Activated CD8-positive, alpha-beta memory T cell treated with anti-CD3 and anti-CD28 coated beads for 4 hours (primary cell): ENCODE data around the gene KCNQ1OT1.

Experiments used
- DNase-seq, 2 donors: peaks; one replicate each; pipeline ENCODE4 v3.0.0-alpha.2; 2020; ENCODE audit warnings: low read depth in 2 of 2

Gene KCNQ1OT1

DNA sequence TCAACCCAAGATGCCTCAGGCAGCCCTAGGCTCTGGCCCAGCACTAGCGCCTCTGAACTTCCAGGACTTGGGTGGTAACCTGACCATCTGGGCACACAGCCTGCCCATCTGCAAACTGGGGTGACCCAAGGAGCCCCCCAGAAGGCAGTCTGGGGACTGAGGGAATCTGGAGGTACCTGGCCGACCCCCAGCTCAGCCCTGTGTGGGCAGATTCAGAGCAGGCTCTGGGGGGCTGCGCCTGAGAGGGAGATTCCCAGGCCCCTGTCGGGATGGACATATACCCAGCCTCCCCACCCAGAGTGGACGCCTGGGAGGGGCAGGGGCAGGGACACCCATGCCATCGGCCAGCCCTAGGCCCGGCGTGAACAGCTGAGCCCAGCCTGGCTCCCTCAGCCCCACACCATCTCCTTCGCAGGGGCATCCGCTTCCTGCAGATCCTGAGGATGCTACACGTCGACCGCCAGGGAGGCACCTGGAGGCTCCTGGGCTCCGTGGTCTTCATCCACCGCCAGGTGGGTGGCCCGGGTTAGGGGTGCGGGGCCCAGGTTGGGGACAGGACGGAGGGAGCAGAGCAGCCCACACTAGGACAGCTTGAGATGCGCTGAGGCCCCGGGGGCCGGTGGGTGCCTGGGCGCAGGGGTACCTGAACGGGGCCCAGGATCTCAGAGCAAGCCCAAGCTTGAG lies 128.1 kb downstream of the KCNQ1OT1 start:
- DNase-seq = no peak

DNA sequence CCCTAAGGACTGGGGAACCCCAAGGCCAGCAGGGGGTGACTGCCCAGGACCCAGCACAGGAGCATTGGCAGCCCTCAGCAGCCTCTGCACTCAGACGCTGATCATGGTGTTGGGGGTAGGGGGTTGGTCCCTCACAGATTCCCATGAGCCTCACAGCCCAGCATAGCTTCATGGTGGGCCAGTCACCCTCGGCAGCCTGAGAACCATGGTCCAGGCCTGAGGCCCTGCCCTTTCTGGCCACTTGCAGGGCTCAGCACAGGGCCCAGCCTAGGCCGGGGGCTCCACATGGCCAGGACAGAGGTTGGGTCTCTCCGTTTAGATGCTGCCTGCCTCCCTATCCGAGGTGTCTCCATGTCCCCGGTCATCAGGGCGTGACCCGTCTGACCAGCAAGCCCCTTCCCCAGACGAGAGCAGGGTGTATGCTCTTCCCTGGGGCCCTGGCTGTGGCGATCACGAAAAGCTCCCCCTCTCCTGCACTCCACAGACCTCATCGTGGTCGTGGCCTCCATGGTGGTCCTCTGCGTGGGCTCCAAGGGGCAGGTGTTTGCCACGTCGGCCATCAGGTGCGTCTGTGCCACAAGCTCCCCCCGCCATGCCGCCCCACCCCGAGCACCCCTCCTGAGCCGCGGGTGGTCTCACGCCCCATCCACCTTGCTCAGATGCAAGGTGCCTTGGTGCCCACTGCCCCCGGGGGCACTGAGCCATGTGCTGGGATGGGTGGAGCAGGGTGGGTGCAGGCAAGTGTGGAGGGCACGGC lies 128.8 kb downstream of the KCNQ1OT1 start:
- no peak for DNase-seq

DNA sequence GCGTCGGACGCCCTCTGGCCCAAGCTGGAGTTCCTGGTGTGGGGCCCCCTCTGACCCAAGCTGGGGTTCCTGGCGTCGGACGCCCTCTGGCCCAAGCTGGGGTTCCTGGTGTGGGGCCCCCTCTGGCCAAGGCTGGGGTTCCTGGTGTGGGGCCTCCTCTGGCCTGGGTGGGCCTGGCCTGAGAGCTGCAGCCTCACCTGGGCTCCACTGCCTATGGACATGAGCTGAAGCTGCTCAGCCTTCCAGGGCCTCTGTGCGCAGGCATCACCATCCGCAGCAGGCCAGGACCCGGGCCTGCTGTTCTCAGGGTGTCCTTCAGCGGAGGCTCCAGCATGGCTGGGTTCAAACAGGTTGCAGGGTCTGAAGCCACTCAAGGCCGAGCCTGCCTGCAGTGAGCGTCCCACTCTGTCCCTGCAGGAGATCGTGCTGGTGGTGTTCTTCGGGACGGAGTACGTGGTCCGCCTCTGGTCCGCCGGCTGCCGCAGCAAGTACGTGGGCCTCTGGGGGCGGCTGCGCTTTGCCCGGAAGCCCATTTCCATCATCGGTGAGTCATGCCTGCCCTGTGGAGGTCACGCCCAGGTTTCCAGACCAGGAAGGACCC lies 129.5 kb downstream of the KCNQ1OT1 start:
- DNase-seq = no peak

DNA sequence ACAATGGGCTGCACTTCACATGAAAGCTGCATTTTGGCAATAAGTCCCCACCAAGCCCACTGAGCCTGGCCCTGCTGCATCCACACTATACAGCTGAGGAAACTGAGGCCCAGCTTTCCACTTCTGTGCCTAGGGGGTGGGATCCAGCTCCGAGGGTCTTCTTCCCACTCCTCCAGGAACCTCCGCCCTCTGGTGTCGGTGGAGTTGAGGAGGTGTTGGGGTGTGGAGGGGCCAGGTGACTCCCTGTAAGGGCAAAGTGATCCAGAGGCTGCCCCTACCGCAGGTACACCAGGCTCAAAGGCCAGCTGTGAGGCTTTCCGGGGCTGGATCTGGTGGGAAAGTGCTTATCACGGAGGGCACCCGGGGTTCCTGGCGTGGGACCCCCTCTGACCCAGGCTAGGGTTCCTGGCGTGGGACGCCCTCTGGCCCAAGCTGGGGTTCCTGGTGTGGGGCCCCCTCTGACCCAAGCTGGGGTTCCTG lies 130.0 kb downstream of the KCNQ1OT1 start:
- no peak for DNase-seq

DNA sequence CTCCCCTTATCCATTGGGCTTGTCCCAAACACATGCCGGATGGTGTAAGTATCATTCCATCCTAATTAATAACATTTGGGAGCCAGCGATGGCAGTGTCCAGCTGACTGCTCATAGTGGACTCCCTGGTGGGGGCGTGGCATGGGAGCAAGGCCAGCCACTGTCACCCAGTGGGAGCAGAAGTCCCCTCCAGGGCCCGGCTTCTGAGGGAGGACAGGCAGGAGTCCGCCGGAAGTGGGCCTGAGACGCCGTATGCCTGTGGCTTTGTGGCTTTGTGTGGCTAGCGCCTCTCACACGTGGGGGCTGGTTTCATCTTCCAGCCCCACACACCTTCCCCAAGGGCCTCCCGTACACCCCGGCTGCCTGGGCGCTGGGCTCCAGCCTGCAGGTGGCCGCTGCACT lies 130.5 kb downstream of the KCNQ1OT1 start:
- DNase-seq = no peak

DNA sequence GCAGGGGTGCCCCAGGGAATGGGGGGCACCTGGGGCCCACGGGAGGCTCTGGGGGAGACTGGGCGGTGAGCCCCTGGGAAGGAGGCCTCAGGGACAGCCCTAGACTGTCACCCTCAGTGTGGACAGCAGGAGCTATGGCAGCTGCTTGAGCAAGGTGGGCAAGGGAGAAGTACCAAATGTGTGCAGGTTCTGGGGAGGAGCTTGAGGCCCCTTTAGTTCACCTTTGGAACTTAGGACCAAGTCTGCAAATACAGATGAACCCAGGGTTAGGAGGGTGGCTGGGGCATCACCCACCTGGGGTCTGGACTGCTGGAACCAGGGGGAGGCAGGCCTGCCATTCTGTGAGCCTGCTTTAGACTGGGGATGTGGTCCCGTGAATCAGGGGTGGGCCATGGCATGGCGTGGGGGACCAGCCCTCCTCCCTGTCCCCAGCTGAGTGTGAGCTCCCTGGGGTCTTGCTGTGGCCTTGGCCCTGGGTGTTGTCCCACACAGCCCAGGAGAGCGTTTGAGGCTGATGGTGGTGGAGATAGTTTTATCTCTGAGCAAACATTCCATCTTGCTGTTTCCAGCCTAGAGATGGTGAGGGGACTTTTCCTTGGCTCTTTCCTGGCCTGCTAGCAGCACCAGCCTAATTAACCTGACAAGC lies 132.6 kb downstream of the KCNQ1OT1 start:
- no peak for DNase-seq

DNA sequence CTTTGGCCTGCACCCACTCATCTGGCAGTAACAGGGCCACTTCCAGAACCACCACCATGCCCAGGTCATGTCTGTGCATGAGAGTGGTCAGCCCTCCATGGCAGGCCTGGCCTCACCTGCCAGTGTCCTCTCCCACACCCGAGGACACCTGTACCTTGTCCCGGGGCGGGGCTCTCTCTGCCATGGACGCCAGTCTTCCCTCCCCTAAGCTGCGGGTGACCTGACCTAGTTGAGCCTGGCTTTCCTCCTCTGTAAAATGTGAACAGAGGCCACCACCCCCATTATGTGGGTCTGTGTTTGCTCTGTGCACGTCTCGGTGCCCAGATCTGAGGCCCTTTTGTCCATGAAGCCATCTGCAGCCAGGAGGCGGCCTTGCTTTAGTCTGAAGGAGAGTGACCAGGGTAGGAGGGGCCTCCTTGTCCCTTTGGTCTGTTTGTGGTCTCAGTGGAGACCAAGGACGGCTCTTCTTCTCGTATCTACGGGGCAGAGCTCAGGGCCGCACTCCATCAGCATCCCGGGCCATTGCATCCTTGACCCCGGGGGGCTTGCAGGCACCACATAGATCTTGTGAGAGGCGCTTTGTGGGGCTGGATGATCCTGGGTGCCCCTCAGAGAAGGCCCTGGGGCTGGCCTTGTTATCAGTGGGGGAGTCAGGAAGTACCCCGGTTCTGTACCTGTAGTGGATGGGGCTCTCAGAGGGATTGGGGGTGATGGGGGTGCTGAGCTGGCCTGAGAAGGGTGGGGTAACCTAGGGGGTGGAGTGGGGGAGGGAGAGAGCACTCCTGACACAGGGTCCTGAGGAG lies 133.4 kb downstream of the KCNQ1OT1 start:
- DNase-seq = no peak

DNA sequence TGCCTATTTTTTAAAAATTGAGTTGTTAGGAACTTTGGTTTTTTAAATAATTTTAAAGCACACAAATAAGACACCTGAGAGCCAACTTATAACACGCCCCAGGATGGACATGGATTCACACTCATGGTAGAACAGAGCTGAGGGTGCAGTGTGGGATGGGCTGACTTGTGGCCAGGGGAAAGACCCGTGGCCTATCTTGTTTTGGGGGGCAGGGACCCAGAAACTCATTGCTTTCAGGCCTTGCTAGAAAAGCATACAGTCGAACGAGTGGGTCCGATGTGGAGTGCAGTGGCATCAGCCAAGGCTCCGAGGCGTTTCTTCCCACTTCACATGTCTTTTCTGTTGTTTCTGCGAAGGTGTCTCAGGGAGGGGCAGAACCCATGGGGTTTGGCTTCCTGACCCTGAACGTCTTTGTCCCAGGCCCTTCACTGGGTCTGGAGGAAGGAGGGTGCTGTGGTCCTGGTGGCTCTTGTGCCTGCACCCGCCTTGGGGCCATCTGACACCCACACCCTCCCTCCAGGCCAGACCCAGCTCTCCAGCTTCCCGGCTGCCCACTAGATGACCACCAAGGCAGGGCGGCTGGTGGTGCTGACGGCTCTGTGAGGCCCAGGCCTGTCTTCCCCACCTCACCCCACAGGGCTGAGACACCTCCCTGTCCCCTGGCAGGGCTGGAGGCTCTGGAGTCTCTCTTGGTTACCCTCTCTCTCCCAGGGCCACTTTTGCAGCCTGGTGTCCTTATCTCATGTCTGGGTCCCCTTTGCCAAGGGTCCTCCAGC lies 134.2 kb downstream of the KCNQ1OT1 start:
- no peak for DNase-seq

DNA sequence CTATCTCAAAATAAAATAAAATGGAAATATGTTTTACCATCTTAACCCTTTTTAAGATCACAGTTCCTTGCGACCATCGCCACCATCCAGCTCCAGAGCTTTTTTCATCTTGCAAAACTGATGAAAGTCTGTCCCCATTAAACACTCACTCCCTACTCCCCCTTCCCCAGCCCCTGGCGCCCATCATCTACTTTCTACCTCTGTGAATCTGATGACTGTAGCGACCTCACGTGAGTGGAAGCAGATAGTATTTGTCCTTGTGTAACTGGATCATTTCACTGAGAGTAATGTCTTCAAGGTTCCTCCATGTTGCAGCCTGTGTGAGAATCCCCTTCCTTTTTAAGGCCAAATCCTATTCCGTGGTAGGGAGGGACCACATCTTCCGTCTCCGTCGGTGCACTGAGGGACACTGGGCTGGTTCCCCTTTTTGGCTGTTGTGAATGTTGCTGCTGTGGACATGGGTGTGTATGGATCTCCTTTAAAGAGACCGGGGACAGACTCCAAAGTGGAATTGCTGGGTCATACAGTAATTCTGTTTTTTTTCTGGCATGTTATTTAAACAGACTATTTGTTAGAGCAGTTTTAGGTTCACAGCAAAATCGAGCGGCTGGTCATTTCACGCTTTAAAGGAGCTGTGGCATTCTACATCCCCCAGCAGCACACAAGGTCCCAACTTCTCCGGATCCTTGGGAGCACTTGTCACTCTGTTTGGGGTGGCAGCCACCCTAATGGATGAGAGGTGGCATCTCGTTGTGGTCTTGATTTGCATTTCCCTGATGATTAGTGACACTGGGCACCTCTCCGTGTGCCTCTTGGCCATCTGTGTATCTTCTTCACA lies 135.0 kb downstream of the KCNQ1OT1 start:
- no peak for DNase-seq

DNA sequence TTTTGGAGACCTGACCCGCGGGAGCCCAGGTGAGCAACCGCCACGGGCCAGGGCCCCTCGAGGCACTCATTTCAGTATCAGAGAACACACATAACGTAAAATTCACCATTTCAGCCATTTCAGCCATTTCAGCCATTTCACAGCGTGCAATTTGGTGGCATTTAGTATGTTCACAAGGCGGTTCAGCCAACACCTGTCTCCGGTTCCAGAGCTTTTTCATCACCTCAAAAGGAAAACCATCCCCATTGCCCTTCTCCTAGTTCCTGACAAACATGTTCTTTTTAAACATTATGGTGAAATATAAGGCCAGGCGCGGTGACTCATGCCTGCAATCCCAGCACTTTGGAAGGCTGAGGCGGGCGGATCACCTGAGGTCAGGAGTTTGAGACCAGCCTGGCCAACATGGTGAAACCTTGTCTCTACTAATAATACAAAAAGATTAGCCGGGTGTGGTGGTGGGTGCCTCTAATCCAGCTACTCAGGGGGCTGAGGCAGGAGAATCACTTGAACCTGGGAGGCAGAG lies 135.7 kb downstream of the KCNQ1OT1 start:
- no peak for DNase-seq

DNA sequence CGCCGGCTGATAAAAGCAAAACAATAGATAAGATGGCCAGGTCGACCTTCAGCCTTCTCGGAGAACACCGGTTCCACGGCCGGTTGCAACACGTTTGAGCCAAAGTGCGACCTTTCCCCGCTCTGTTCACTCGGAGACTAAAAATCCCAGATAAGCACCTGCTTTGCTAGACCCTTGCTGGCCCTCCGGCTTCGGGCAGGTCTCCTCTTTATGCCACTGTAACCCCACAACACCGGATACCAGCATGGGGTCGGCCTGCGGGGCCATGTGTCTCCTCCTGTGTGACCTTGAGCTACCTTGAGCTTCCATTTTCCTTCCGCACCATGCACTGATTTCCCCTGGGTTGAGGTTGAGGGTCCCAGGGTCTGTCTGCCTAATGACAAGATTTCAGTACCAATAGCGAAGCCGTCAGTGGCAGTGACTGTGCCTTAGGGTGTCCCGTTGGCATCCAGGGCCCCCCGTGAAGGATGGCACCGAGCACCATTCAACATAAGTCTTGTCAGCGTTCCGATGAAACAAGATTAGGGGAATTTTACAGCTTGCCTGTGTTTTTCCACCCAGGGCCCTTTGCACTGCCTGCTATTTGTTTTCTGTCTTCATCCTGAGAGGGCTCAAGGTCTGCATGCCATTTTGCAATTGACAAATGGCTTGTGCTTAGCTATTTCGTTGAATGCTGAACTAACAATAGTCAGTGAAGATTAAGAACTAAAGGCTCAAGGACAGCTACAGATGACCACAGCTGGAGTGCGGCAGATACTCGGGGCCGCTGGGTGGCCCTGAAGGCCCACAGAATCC lies 136.4 kb downstream of the KCNQ1OT1 start:
- DNase-seq = no peak

DNA sequence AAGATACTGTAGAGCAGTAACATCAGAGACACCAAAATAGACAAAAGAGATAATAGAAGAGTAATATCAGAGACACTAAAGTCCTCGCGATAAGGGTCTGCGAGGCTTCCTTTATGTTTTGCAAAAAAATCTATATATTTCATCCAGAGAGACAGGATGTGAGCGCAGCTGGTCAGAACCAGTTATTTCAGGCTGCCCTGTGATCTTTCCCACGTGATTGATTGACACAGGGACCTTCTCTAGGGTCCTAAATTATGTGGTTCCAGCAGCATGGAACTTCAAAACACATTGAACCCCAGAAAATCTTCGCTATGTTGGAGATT lies 136.9 kb downstream of the KCNQ1OT1 start:
- DNase-seq = no peak

DNA sequence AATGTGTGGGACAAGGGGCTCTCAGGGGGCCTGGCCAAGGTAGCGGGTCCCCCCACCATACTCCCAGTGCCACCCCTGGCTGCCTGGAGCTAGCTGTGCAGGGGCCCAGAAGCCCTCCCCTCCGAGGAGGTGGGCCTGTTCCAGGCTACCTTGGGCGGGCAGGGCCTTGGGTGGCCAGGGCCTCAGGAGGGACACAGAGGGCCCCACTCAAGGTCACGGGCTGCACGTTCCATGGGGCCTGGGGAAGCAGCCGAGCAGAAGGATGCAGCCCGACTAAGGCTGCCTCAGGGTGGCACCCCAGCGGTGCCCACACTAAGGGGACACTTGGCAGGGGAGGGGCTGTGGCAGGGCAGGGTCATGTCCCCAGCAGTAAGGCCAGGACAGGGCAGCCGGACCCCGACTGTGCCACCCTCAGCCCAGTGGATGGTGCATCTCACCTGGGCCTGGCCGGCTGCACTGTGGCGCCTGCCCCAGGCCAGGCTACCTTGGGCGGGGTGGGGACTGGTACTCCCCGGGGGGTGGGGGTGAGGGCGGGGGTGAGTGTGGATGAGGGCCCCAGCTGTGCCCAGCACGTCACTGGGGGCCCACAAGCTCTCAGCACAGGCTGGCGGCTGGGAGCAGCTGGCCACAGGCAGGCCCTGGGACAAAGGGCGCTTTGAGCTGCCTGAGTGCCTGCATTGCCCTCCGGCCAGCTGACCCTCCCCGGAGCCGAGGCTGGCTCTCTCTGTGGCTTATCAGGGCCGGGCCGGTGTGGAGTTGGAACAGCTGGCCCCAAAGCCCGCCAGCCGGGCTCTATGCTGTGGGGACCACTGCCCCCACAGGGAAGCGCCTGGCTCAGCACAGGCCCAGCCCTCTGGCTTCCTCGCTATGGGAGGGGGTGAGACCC lies 137.9 kb downstream of the KCNQ1OT1 start:
- no peak for DNase-seq

DNA sequence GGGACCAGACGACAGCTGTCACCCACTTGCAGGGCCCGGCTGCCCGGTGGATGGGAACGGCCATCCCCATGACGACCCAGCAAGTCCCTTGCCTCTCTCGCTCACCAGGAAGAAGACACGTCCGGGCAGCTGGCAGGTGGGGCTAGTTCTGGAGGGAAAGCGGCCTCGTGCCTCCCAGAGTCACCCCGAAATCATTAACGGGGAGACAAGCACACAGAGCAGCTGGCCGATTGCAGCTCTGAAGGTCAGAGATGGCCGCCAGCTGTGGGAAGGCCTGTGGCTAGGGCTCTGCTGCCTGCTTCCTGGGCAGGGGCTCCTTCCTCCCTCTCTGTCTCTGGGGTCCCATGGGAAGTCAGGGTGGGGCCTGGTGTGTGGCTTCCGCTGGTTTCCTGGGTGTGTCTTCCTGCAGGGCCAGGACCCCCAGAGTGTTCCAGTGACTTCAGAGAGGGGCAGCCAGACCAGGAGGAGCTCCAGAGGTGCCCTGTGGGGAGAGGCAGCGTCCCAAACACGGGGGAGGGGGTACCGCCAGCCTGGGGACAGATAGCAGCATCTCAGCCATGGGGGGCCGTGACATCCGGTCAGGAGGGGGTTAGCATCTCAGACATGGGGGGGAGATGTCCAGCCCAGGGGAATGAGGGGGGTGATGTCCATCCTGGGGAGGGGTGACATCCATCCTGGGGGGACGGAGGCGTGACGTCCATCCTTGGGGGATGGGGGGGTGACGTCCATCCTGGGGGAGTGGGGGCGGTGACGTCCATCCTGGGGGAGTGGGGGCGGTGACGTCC lies 140.1 kb downstream of the KCNQ1OT1 start:
- DNase-seq = no peak

DNA sequence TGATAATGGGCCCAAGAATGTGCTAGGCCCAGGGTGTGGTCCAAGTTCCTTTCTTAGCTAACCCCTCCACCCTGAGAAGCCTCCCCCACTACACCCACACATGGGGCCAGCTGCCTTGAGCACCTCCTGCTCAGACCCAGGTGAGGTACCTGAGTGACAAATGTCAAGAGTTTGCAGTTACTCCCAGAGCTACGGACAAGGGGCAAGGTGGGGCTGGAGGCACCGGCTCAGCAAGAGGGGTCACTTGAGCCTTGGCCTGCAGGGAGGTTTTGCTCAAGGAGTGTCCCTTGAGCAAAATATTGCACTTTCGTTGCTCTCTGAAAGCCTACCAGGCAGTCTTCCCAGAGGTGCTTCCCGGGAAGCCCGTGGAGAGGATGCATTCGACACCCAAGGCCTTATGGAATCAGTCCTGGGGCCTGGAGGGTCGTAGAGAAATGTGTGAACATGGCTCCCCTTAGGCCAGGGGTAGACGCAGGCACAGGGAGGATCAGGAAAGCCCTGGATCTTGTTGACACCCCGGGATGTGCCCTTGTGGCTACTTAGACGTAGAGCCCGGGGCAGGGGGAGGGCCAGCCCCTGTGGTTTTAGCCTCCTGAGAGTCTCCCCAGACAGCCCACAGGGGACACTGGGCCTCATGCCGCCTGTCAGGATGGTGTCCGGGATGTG lies 140.8 kb downstream of the KCNQ1OT1 start:
- DNase-seq = no peak

DNA sequence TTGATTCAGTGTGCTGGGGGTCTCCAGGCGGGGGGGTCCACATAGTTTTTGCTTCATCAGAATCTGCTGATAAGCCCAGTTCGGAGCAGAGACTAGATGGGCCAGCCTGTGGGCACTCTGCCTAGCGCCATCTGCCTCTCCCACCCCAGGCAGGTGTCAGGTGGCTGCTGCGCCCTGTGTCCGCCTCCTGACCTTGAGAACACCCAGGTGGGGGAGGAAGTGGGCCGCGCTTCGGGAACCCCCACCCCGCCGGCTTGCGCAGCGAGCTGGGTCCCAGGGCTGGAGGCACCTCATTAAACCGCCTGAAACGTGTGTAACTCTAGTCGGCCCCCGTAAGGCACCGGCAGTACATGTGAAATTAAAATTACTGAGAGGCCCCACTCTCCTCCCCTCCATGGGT lies 141.4 kb downstream of the KCNQ1OT1 start:
- DNase-seq = no peak
